Chondrocyte (in vitro differentiated cells): ENCODE data around the gene H19. TPM values are rescaled to one million over a fixed set of nuclear protein-coding genes. Genes with fewer than 3 reads are reported as not detected.

Experiments used
- DNase-seq: peaks from one replicate; pipeline ENCODE4 v3.0.0; 2021; ENCODE audit warnings: mixed read lengths, low spot score
- H3K27ac Mint-ChIP-seq: one replicate; pipeline ENCODE4 v1.8.0; 2021; ENCODE audit warnings: mild to moderate bottlenecking, moderate library complexity, mixed read lengths; ENCODE audit not compliant: unreplicated experiment
- H3K27me3 Mint-ChIP-seq: 2 replicates; pipeline ENCODE4 v1.8.0; 2021; ENCODE audit warnings: low read depth, mixed read lengths
- H3K36me3 Mint-ChIP-seq: 2 replicates; pipeline ENCODE4 v1.8.0; 2021; ENCODE audit warnings: low read depth, mixed read lengths
- H3K4me1 Mint-ChIP-seq: 2 replicates; pipeline ENCODE4 v1.8.0; 2021; ENCODE audit warnings: low read depth, mild to moderate bottlenecking, mixed read lengths
- H3K4me3 Mint-ChIP-seq: one replicate; pipeline ENCODE4 v1.8.0; 2021; ENCODE audit warnings: mild to moderate bottlenecking, moderate library complexity, mixed read lengths; ENCODE audit not compliant: unreplicated experiment
- H3K9me3 Mint-ChIP-seq: 2 replicates; pipeline ENCODE4 v1.8.0; 2021; ENCODE audit warnings: low read depth, mixed read lengths
- CTCF ChIP-seq: fragments of 200-600 bp; sonication (generic); IDR thresholded peaks from 2 replicates; pipeline ENCODE4 v1.5.0; 2021; ENCODE audit warnings: antibody characterized with exemption, mild to moderate bottlenecking, moderate library complexity
- long read RNA-seq: library from polyadenylated mRNA; stranded (forward); transcript quantifications from one replicate; pipeline ENCODE4 v2.0.0, GENCODE V29; 2021
- total RNA-seq: library from RNA; stranded (reverse); gene quantifications from 3 replicates; pipeline ENCODE4 v1.2.1, GENCODE V29; 2021

Gene H19
- total RNA-seq = 2,704 to 5,485 TPM (median 2,760 TPM) in 3 replicates
- long read RNA-seq, transcript H19-203 (5 exons, 2,348 nt) = major isoform, 92 of 133 reads
- long read RNA-seq, transcript H19-207 (3 exons, 489 nt) = minor isoform, 6 of 133 reads
- long read RNA-seq, transcript H19-211 (4 exons, 592 nt) = minor isoform, 8 of 133 reads
- long read RNA-seq, partial matches to known transcripts = 4 of 133 reads
- long read RNA-seq, other reads (novel, unspliced or antisense) = 19 of 133 reads

- no peaks in the 10 kb centered on the region for H3K9me3 Mint-ChIP-seq
- H3K36me3 Mint-ChIP-seq = no peaks in the 10 kb centered on the region
- DNase-seq = no peak
- H3K27me3 Mint-ChIP-seq = no peaks in the 10 kb centered on the region
- H3K4me3 Mint-ChIP-seq = no peak within 1 kb of the TSS
- no peaks in the 10 kb centered on the region for H3K4me1 Mint-ChIP-seq
- TF ChIP-seq CTCF = no peak
- H3K27ac Mint-ChIP-seq = no peak within 1 kb of the TSS
Observed at GRCh38 chr11:1997755-1998154, at the start of gene H19. Gene H19 (minus strand): TSS chr11:1997842.

- Mint-ChIP-seq H3K27me3 (no peaks in the 10 kb centered on the region), H3K27ac (no peak overlapping the region), H3K36me3 (no peaks in the 10 kb centered on the region), H3K4me3 (no peak overlapping the region), H3K9me3 (no peaks in the 10 kb centered on the region), H3K4me1 (no peaks in the 10 kb centered on the region)
- no peak for DNase-seq
- no peak for TF ChIP-seq CTCF
Observed at GRCh38 chr11:2041963-2042362, 44.3 kb upstream of the H19 start.

- DNase-seq = no peak
- H3K27me3 Mint-ChIP-seq = no peaks in the 10 kb centered on the region
- no peak overlapping the region for H3K27ac Mint-ChIP-seq
- no peaks in the 10 kb centered on the region for H3K36me3 Mint-ChIP-seq
- TF ChIP-seq CTCF = no peak
- H3K4me3 Mint-ChIP-seq = no peak overlapping the region
- H3K9me3 Mint-ChIP-seq = no peaks in the 10 kb centered on the region
- no peaks in the 10 kb centered on the region for H3K4me1 Mint-ChIP-seq
Observed at GRCh38 chr11:2041153-2041552, 43.5 kb upstream of the H19 start.

- H3K4me1 Mint-ChIP-seq = no peaks in the 10 kb centered on the region
- no peak for TF ChIP-seq CTCF
- no peak overlapping the region for H3K4me3 Mint-ChIP-seq
- no peak for DNase-seq
- H3K27me3 Mint-ChIP-seq = no peaks in the 10 kb centered on the region
- no peaks in the 10 kb centered on the region for H3K9me3 Mint-ChIP-seq
- H3K36me3 Mint-ChIP-seq = no peaks in the 10 kb centered on the region
- H3K27ac Mint-ChIP-seq = no peak overlapping the region
Observed at GRCh38 chr11:2039198-2039759, 41.6 kb upstream of the H19 start.

- H3K4me1 Mint-ChIP-seq = no peaks in the 10 kb centered on the region
- no peak overlapping the region for H3K4me3 Mint-ChIP-seq
- no peaks in the 10 kb centered on the region for H3K9me3 Mint-ChIP-seq
- H3K36me3 Mint-ChIP-seq = no peaks in the 10 kb centered on the region
- no peaks in the 10 kb centered on the region for H3K27me3 Mint-ChIP-seq
- H3K27ac Mint-ChIP-seq = no peak overlapping the region
- no peak for DNase-seq
- TF ChIP-seq CTCF = no peak
Observed at GRCh38 chr11:2036863-2037486, 39.3 kb upstream of the H19 start.
